Brain microvascular endothelial cell (primary cell): ENCODE measurements around the gene DYNC1LI1.
"Not testable (repeated sequence)": the region's sequence is repeated elsewhere in the genome, so short reads cannot be mapped to it uniquely, and the experiment has no call there.

Experiments
- DNase-seq: peaks from one replicate; pipeline ENCODE4 v3.0.0-alpha.2; 2020
- H3K27ac ChIP-seq: fragments of 250-450 bp; sonication (Bioruptor Pico); 2 replicates; pipeline ENCODE4 v1.5.1; 2020; ENCODE audit warnings: mild to moderate bottlenecking, moderate library complexity
- H3K27me3 ChIP-seq: fragments of 250-450 bp; sonication (Bioruptor Pico); replicated peaks from 2 replicates; pipeline ENCODE4 v1.5.1; 2020; ENCODE audit warnings: mild to moderate bottlenecking
- H3K36me3 ChIP-seq: fragments of 250-450 bp; sonication (Bioruptor Pico); replicated peaks from 2 replicates; pipeline ENCODE4 v1.5.1; 2020; ENCODE audit warnings: mild to moderate bottlenecking
- H3K4me3 ChIP-seq: 2 replicates; pipeline ENCODE4 v1.5.1; 2011; ENCODE audit warnings: low read depth, mild to moderate bottlenecking, control low read depth, low read length, moderate library complexity
- CTCF ChIP-seq: IDR thresholded peaks from 2 replicates; pipeline ENCODE4 v1.5.1; 2011; ENCODE audit warnings: low read depth, mild to moderate bottlenecking, moderate library complexity, low read length, control low read depth, inconsistent platforms; ENCODE audit errors: missing control alignments
- in situ Hi-C: cut with HindIII; loops from 2 replicates; pipeline ENCODE4 v1.10.0; 2017; ENCODE audit warnings: low sequenced_read_pairs, low pct_ligation_motif_present

DYNC1LI1 gene

GRCh38 chr3:32531010-32531647, 39.5 kb downstream of the DYNC1LI1 start:
- H3K4me3 ChIP-seq = no peak overlapping the region
- in situ Hi-C loops = no loop called here
- DNase-seq = no peak
- H3K27ac ChIP-seq = no peak overlapping the region
- peaks cover 16% of the 10 kb centered on the region for H3K36me3 ChIP-seq
- no peak for TF ChIP-seq CTCF
- no peaks in the 10 kb centered on the region for H3K27me3 ChIP-seq

GRCh38 chr3:32525720-32526119, 44.9 kb downstream of the DYNC1LI1 start:
- Histone ChIP-seq H3K36me3 (peaks cover 14% of the 10 kb centered on the region), H3K4me3 (no peak overlapping the region), H3K27me3 (no peaks in the 10 kb centered on the region), H3K27ac (no peak overlapping the region)
- in situ Hi-C loops = no loop called here
- TF ChIP-seq CTCF = no peak
- DNase-seq = no peak

- in situ Hi-C loops = no loop called here
- Histone ChIP-seq H3K4me3 (no peak overlapping the region), H3K27ac (no peak overlapping the region), H3K36me3 (peaks cover 6% of the 10 kb centered on the region), H3K27me3 (no peaks in the 10 kb centered on the region)
- no peak for DNase-seq
- no peak for TF ChIP-seq CTCF
Measured at GRCh38 chr3:32522682-32523081, 48.0 kb downstream of the DYNC1LI1 start.

GRCh38 chr3:32518921-32519320, 51.7 kb downstream of the DYNC1LI1 start:
- H3K36me3 ChIP-seq, DNase-seq, H3K27ac ChIP-seq, H3K27me3 ChIP-seq, H3K4me3 ChIP-seq, in situ Hi-C loops: not testable (repeated sequence)

GRCh38 chr3:32516751-32517150, 53.9 kb downstream of the DYNC1LI1 start:
- H3K4me3 ChIP-seq, H3K27ac ChIP-seq, DNase-seq, H3K27me3 ChIP-seq, in situ Hi-C loops, H3K36me3 ChIP-seq: not testable (repeated sequence)

GRCh38 chr3:32511005-32511404, 59.7 kb downstream of the DYNC1LI1 start:
- no peaks in the 10 kb centered on the region for H3K27me3 ChIP-seq
- no peak for TF ChIP-seq CTCF
- no peaks in the 10 kb centered on the region for H3K36me3 ChIP-seq
- no peak overlapping the region for H3K4me3 ChIP-seq
- H3K27ac ChIP-seq = no peak overlapping the region
- DNase-seq = no peak
- in situ Hi-C loops = no loop called here

- in situ Hi-C loops = no loop called here
- H3K4me3 ChIP-seq = no peak overlapping the region
Measured at GRCh38 chr3:32510075-32510724, 60.5 kb downstream of the DYNC1LI1 start.

More at GRCh38 chr3:32510075-32510724, 60.5 kb downstream of the DYNC1LI1 start:
- peak; percentile 52 for DNase-seq
- H3K27ac ChIP-seq = no peak overlapping the region
- H3K36me3 ChIP-seq = no peaks in the 10 kb centered on the region
- H3K27me3 ChIP-seq = no peaks in the 10 kb centered on the region
- peak; percentile 76 for TF ChIP-seq CTCF
